Inflammatory macrophage (primary cell): ENCODE measurements around the gene ALDH1B1.

Experiments used
- DNase-seq, 2 donors: peaks; one replicate each; pipeline ENCODE4 v3.0.0-alpha.2; 2020 to 2022

Gene ALDH1B1

DNA sequence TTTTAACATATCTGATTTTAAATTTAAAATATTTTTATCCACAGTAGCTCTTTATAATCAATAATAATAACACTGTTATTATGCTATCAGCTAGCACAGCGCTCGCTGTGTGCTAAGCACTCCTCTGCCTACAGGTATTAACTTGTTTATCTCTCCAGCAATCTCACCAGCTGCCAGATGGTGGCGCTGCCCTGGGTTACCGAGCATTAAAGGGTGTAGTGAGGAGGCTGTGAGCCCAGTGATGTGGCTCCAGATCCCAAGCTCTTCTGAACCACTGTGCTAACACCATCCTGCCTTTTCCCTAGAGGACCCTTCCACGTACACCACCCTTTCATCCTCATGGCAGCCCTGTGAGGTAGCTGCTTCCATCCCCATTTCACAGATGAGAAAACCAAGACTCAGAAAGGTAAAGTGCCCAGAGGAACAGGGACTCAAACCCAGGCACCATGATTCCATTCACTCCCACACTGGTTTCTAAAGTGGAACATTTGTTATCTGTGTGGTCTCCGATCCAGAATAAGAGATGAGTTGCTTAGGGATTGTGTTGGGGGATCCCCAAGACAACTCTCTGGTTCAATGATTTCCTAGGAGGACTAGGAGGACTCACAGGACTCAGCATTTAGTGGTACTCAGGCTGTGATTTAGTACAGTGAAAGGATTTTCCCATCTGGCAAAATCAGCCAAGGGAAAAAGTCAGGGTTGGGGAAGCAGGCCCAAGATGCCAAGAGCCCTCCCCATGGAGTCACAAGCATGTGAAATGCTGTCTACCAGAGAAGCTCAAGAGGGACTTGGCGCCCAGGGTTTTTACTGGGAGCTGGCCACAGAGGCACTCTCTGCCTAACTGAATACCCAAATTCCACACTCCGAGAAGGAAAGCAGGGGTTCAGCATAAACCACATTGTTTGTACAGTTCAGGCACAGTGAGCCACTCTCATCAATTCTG, 24.8 kb downstream of the ALDH1B1 start:
- peak; percentile 23 to 36 for DNase-seq

DNA sequence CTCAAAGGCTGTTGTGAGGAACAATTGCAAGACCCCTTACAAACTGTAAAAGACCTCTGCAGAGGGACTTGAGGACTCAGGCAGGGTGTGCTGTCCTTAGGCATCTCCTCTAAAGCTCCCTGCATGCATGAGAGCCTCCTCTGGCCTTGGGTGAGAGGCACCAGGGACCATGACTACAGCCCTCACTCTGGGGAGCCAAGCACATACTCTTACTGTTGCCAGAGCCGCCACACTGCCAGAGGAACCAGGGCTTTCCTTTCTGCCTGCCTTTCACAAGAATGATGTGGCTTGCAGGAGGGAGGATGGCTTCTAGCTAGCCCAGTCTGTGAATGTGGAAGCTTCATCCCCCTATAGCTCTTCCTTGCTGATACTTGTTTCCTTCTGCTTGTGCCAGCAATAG, 25.9 kb downstream of the ALDH1B1 start:
- DNase-seq: no peak

DNA sequence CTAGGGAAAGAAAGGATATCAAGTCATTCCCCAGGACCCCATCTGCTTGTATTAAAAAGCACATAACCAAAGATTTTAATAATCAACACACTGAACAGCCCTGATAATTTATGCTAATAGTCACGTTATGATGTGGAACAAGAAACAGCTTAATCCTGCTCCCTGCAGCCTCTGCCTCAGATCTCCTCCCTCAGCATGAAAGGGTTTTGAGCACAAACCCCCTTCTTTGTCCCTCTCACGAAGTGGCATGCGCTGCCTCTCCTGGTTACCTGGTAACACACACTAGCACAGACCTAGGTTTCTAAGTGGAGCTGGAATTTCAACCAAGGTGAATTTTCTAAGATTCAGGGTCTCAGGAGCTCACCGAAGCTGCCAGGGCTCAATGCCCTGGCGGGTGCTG, 26.7 kb downstream of the ALDH1B1 start:
- DNase-seq: no peak

DNA sequence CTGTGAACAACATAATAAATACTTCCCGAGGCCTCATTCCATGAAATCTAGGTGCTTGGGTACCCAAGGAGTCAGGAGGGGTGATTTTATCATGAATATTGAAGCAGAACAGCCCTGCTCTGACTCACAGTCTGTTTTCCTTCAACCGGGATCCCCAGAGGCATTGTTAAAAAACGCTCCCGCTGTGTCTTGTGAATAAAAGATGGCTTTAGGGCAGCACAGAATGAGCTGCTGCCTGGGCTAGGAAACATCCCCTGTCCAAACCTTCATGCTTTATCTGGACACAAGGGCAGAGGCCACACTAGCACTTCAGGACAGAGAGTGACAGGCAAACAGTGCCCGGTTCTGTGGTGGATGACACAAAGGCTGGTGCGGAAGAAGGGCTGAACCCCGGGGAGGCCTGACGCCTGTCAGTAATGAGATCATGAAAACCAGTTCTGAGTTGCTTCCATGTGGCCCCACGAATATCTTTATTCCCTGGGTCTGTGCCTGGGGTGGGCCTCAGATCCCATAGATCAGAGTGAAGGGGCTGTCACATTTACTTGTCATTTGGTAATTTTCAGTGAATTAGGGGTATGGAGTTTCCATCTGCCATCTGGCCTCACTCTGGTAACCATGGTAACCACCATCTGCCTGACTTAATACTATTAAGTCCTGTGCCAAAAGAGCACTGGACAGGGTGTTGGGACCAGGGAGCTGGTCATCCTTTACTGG, 29.2 kb downstream of the ALDH1B1 start:
- no peak for DNase-seq

DNA sequence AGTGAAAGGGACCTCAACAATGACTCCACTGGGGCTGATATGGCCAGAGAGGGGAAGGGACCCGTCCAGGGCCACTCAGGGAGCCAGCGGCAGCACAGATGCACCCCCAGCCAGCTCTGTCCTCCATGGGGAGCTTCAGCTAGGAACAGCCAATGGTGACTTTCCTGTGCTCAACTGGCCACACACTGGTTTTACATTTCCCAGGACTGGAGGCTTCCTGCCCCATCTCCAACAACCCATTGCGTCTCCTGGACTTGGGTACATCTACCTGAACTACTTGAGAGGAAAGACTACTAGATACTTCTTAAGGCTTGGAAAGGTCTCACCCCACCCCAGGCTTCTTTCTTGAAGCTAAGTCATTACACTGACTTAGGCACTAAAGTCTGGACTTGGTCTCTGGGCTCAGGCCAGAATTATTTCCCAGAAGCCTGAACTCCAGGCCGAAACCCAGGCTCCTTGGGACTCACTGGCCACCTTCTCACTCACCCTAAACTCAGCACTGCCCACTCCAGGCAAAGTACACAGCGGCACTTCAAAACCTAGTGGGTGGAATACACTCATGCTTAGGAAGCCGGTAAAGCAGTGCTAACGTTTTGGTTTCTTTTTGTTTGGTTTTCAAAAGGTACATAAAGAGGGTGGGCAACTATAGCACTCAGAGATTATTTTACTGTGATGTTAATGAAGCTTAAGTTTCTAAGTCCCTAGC, 30.2 kb downstream of the ALDH1B1 start:
- no peak for DNase-seq

DNA sequence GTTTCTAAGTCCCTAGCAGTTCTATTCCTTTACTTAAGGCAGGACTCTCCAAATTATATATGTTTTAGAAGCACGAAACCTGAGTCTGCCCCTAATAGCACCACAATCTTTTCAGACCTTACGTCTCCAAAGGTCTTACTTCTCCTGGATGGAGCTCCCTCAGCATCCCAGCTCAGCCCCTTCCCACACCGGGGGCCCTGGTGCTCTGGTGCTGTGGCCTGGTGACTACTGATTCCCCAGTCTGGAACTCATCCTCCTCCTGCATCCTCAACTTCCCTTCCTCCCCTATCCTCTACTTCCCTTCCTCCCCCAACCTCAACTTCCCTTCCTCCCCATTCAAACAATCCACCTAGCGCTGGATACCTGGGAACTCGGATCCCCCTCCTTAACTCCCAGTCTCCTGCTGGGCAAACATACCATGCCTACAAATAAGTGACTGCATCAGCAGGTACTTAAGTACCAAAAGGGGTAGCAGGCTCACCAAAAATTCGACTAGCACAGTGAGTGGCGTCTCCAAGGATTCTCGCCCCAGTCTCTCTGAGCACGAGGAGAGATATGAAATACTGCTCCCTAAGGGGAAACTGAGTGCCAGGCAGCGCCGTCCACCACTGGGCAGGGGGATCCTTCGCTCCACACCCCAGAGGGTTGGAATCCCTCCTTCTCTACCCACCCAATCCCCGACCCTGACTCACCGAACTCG, 30.9 kb downstream of the ALDH1B1 start:
- no peak for DNase-seq

DNA sequence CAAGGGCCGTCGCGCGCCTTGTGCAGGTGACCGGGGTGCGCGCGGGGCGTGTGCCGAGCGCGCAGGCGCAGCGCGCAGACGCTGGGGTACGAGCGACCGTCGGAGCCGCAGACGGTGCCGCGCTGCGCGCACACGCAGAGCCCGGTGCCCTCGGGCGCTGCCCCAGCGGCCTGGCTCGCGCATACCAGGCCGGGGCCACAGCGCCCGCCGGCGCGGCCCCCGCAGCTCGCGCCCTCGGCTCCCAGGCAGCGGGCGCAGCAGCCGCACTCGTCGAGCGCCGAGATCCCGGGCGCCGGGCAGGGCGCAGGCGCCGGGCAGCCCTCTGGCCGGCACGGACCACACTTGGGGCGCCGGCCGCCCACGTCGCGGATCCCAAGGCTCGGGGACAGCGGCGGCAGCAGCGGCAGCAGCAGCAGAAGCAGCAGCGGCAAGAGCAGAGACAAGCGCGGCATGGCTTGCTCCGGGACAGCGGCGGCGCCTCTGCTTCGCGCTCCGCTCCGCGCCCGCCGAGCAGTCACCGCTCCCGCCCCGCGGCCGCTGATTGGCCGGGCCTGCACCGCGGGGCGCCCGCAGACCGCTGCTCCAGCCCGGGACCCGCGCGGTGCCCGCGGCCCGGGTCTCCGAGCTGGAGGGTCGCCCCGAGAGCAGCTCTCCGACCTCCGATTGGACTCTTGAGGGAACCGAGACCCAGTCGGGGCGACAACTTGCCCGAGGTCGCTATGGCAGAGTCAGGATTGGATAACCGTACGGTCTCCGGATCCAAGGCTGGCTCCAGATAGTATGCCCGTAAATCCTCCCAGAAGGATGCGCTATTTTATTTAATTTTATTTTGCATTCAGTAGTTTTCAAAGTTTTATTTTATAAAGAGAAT, 31.7 kb downstream of the ALDH1B1 start, which contains the start of gene IGFBPL1:
Gene IGFBPL1 (minus strand): TSS at position 482 of the 871 bp plus-strand sequence. CDS start 30 bp downstream, at position 452.
- DNase-seq: peak in 1 of 2 donors; percentile 37

DNA sequence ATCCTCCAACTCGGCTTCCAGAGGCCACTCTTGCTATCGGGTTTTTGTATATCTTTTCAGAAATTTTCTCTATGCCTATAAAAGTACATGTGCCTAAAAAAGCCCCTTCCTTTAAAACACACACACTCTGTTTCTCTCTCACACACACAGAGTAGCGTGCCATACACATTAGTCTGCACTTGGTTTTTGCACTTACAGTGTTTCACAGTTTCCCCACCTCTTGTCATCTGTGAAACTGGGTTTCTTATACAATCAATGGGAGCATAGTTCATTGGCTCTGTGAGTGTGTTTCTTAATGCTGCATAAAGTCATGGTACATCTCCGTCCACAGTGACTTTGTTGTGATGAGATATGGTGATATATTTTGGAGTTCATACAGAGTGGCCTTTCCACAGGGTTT, 32.4 kb downstream of the ALDH1B1 start:
- DNase-seq: no peak

DNA sequence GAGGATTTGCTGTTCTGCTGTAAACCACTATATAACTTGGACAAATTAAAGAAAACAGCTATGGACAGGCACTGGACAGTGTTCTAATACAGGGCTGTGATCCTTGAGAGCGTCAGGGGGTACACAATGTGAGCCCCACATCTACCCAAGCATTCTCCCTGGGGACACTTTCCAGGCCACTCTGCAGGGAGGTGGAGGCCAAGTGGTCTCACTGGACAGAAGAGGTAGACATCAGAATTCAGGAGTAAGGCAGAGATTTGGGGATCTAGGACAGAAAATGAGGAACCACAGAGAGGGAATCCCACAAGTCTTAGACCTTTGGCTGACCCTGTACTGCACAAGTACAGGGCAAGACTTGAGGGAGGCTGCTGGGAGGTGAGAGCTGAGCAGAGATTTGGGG, 35.6 kb downstream of the ALDH1B1 start:
- DNase-seq: no peak

DNA sequence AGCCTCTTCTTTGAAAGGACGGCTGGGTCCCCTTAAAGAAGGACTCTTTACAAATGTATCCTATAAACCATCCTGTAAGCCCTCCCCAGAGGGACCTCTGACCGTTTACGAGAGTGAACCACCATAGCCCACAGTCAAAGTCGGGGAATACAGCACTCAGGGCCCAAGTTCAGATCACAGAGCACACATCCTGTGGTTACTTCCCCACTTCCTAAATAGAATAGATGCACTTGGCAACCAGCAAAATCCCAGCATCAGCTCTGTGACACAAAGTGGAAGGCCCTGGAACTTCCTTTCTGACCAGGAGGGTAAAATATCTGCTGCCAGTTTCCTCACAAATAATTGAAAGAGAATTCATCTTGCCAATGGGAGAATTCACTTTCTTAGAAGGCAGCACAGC, 38.6 kb downstream of the ALDH1B1 start:
- DNase-seq: peak in 1 of 2 donors; percentile 10

DNA sequence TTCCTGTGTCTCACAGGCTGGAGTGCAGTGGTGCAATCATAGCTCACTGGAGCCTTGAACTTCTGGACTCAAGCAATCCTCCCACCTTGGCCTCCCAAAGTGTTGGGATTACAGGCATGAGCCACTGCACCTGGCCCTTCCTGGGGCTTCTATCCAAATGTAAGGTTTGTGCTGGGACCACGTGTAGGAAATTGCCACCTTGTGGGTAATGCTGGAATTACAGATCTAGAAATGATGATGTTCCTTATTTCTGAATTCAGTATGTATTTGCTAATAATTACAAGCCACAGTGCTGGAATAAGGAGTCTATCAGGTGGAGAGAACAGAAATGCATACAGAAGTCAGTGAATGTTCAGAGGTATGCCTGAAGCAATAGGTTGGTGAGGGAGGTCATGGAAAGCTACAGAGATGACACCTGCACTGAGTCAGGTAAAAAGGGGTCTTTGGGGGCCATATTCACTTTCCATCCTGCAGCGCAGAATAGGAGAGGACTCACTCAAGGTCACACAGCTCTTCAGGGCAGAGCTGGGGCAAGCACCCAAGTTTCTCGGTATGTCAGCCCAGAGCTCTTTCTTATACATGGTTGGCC, 40.5 kb downstream of the ALDH1B1 start:
- DNase-seq: peak; percentile 59 to 60

DNA sequence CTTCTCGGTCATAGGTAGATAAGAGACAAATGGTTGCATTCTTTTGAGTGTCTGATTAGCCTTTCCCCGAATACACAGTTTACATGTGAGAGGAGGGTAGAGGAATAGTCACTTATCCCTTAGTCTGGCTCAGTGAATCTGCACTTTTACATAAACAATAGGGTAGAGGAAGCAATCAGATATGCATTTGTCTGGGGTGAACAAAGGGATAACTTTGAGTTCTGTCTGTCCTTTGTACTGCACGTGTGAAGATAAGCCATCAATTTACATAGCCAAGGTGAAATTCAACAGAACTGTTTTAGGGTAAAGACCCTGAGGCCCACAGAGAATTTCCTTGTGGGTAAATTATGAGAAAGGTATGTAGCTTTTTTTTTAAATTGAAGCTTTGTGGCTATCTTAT, 41.9 kb downstream of the ALDH1B1 start:
- DNase-seq: no peak

DNA sequence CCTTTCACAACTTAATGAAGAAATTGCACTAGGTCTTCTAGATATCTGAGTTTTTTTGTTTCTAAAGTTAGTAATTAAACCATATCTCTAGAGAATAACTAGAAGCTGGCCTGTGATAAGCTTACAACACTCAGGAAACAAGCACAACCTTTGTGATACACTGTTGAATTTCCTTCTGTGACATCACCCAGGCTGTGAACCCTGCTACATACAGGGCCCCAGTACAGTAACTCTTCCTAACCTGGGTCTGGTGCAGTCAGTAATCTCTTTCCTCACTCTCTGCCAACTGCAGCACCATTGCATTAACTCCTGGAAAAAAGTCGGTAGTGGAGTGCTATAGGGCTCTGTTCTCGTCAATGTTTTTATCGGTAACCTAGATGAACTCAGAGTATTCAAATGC, 42.4 kb downstream of the ALDH1B1 start:
- DNase-seq: no peak

DNA sequence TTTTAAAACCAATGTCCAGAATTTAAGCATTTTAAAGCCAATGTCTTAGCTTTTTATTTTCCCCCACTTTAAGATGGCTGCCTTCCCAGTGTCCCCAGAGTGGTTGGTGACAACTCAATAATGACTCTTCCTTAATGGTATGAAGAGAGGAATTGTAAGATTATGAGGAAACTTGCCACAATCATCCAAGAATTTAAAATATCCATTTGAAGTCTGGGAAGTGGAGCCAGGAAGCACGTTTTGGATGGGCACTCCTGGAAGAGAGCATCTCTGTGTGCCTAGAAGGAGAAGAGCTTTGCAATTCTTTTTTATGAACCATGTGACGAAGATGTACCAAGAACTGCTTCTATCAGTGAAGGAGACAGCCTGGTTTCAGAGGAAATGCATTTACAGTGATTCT, 43.0 kb downstream of the ALDH1B1 start:
- no peak for DNase-seq

DNA sequence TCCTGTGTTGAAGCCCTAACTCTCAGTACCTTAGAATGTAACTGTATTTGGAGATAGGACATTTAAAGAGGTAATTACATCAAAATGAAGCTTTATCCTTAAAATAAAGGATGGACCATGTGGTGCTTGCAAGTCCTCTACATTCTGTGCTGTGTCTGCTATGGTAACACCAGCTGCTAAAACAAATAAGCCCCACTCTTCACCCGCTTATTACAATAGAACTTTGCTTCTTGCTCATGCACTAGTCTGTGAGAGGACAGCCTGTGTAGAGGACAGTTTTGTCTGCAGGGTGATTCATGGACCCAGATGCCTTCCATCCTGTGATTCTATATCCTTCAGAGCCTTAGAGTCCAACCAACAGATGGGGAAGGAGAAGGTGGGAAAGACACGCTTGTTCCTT, 44.2 kb downstream of the ALDH1B1 start:
- DNase-seq: no peak

DNA sequence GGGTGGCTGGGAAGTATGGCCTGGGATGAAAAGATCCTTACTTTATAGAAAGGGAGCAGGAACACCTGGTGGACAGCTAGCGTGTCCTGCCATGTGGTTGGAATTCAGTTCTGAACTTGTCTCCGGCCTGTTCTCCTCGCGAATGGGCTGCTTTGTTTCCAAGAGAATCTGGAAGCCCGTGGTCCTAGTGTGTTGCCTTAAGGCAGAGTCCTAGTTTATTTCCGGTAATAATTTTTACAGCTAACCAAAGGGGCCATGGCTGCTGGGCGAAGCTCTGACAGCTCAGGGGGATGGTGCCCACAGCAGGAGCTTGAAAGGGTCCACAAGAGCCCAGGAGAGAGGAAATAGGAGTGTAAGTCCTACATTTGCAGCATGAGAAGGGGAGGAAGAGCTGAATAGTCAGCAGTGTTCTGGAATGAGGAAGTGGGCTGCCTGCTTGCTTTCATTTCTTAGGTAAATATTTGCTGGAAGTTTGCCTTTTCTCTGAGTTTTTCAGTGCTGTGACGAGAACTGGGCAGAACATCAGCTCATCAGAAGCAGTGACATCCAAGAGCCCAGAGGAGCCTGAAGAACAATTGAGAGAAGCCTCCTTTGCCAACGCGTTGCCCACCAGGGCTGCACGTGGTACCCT, 44.8 kb downstream of the ALDH1B1 start:
- DNase-seq: peak in 1 of 2 donors; percentile 15

DNA sequence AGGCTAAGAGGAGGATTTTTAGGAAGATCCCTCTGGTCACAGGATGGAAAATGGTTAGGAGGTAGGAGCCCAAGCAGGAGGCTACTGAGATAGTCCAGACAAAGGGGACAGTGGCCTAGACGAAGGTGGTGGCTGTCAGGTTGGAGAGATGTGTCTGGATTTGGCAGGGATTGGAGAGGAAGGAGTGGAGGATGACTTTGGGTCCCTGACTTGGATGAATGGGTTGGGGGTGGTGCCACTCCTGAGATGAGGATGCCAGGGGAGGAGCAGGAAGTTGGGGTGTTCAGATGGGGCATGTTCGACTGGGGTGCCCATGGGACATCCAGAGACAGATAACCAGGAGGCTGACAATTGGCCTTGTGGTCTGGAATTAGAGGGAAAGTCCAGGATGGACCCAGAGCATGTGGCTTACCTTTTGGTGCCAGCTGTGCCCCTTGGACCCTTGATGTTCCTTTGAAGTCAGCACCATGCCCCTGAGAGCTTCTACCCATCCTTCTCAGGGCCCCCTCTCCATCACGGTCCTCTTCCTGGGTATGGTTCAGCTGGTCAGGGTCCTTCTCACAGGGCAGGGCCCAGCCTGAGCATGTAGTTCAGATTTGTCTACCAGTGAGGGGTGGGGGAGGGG, 46.9 kb downstream of the ALDH1B1 start:
- no peak for DNase-seq

DNA sequence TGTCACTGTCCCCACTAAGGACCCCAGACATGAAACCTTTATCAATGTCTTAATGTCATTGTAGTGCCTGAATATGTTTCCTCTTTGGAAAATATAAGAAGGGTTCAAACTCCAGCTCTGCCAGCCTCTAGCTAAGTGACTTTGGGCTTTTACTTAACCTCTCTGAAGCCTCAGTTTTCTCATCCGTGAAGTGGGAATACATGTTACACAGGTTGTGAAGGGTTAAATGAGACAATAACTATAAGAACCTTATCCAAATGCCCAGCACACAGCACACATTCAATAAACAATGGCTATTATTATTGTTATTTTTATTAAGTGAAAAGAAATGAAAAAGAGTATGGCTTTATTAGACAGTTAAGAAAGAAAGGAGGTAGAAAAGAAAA, 47.4 kb downstream of the ALDH1B1 start:
- no peak for DNase-seq

DNA sequence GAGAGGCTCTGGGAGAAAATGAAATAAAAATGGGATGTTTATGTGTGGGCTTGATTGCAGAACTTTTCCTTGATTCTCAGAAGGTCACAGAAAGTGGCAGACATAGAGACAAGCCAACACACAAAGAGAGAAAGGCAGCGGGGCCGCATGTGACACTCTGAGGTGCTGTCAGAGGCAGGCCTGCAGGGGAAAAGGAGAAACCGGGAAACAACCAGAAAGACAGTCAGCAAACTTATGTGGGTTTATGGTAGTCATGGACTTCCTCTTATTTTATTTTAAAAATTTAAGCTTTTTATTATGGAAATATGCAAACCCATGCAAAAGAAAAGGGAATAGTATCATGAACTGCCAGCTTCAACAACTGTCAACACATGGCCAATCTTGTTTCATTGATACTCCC, 48.0 kb downstream of the ALDH1B1 start:
- peak; percentile 73 to 87 for DNase-seq
